Activated CD8-positive, alpha-beta memory T cell treated with anti-CD3 and anti-CD28 coated beads for 24 hours (primary cell): ENCODE data around the gene ZNF354B.
"Not testable (repeated sequence)": the region's sequence is repeated elsewhere in the genome, so short reads cannot be mapped to it uniquely, and the experiment has no call there.

Source experiments
- DNase-seq: peaks from one replicate; pipeline ENCODE4 v3.0.0-alpha.2; 2020

The ZNF354B gene

DNA sequence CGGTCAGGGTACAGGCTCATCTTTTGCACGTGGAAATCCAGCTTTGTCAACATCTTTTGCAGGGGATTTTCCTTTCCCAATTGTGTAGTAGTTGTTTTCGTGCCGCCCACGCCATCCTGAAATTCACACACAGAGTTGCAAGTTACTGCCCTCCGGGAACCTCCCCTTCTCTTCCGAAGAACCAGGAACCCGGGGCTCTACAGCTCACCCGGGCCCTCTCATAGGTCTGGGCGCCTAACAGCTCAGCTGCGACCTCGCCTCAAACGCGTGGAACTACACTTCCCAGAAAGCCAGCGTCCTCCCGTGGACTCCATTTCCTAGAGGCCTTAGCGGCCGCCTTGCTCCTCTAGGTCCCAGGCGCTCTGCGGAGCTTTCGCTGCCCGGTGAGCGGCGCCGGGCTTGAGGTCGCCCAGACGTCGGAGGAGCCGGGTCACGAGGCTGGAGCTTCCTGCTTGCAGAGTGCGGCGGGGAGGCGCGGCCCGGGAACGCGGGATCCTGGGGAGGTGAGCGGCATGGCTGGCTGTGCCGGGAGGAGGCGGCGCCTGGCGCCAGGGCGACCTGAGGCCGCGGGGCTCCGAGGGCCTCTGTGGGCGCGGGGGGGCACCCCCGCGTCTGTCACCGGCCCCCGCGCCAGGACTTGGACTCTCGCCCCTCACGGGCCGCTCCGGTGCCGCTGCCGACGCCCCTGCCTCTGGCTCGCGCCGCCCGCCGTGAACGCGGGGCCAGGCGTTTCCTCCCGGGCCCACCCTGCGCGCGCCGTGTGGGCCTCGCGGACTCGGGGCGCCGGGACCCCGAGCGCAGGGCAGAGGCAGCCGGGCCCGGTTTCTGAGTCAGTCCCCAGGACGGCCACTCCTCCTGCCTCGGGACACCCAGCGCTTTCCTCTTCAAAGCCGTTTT is at the start of gene ZNF354B:
Gene ZNF354B (plus strand): TSS at position 329 of the 897 bp plus-strand sequence. CDS start 1,095 bp downstream, outside the sequence.
- DNase-seq, result peak; percentile 91

DNA sequence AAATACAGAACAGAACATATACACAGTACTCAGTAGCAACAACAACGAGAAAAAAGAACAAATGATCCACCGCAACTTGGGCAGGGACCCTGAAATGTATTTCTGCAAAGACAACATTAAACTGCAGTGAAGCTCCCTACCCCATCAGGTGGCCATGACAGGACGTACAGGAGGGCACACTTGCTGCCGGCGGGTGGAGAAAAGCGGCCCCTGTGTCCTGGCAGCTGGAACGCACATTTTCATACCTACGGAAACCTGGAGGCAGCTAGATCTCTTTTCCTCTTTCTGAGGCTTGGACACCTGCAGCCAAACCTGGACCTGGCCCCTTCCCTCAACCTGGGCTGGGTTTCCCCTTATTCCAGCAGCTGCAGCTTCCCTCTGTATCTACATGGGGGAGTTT is 42.2 kb upstream of the ZNF354B start:
- no peak for DNase-seq

DNA sequence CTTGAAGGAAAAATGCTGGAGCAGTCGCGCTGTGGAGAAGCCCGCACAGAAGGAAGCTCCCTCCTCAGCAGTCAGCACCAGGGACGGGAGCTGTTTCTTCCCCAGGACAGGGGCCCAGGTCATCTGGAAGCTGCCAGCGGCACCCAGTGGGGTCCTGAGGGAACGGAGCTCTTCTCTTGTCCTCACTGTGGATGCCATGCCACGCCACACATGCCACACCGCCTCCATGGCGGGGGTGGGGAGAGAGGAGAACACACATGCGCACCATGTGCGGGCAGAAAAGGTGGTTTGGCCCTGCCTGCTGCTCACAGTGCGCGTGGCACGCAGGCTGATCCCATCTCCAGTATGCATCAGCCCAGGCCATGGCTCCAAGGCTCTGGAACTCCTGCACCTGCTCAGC is 41.7 kb upstream of the ZNF354B start:
- no peak for DNase-seq

DNA sequence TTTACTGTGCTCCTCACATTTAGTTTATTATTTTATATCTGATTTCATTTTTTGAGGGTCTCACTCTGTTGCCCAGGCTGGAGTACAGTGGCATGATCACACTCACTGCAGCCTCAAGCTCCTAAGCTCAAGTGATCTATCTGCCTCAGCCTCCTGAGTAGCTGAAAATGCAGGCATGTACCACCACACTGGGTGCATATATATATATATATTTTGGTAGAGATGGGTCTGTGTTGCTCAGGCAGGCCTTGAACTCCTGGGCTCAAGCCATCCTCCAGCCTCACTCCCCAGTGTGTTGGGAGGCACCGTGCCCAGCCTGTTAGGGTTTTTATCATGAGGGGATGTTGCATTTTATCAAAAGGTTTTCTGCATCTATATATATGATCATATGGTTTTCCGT is 39.8 kb upstream of the ZNF354B start:
- no peak for DNase-seq

DNA sequence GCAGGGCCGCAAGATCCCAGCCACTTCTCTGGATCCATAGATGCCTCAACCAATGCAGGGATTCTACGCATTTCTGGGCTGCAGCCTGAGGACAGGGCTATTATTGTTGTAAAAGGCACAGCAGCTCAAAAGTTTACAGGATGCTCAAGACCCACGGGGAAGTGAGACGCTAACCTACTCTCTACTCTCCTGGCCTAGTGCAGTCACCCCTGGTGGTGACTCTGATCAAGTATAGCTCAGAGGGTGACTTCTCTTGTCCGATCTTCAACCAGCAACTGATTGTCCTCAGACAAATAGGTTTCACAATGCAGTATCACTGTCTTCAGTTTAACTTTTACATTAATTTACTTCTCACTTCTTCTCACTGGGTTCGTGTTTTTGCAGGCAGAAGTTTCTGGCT is 34.3 kb upstream of the ZNF354B start:
- DNase-seq, result no peak

DNA sequence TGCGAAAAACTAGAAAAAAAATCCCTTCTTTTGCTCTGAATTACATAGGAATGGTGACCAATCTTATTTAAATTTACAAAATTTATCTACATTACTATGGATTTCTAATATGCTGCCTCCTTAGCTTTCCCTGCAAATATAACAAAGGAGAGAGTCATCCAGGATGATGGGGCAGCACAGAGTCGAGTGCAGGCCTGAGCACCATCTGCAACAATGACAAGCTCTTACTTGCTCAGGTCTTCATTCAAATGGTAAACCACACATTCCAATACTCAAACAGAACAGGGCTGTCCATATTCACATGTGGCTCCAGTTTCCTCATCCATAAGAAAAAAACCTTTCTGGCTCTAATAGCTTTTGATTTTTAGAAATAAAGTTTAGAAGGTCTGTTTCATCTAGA is 33.5 kb upstream of the ZNF354B start:
- DNase-seq, result no peak

DNA sequence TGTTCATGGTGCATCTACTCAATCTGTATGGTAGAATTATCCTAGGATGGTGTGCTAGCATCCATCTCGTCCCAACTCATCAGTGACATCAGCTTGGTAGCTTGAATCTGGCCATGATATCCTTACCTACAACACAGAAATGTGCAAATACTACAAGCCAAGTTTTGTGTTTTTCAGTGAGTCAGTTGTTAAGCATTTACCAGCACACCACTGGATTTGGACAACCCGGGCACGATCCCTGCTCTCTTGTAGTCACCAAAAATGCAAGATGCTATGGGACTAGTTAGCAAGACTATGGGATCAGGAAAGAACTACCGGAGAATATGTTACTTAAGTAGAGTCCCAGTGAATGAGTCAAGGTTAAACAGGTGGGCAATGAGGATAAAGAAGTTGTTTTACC is 32.1 kb upstream of the ZNF354B start:
- DNase-seq, result no peak

DNA sequence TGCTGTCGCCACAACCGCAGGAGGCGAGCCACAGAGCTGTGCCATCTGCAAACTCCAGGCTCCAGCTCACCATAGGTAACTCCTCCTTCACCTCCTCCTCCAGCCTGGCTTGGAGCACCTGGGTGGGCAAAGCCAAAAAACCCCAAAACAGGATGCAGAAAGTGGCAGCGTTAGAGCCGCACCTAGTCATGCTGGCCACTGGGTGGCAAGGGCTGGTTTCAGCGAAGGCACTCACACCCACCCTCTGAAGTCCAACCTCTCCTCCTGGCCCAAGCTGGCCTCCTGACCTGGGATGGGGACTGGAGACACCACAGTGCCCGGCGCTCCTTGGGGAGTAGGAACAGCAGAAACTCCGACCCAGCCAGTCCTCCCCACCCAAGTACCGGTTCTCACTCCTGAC is 28.7 kb upstream of the ZNF354B start:
- no peak for DNase-seq

DNA sequence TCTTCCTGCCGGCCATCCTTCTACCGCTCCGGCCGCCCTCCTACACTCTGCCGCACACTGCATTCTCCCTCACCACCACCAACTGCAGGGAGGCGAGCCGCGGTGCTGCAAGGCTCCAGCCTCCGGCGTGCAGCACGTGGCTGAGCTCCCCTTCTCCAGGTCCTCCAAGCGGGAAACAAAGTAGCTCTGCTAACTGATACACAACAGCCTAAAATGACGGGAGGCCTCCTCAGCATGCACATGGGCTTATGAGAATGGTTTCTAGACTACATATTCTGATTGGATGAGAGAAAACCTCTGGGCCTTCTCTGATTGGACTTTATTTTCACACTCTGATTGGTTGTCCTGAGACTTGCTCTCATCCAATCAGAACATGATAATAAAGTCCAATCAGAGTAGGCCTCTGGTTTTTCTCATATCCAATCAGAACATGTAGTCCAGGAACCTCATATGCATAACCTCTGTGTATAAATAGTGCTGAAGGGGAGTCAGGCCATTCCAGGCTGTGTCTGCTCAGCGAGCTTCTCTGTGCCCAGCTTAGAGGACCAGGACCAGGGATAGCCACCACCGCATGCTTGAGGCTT is 27.0 kb upstream of the ZNF354B start:
- DNase-seq, result no peak

DNA sequence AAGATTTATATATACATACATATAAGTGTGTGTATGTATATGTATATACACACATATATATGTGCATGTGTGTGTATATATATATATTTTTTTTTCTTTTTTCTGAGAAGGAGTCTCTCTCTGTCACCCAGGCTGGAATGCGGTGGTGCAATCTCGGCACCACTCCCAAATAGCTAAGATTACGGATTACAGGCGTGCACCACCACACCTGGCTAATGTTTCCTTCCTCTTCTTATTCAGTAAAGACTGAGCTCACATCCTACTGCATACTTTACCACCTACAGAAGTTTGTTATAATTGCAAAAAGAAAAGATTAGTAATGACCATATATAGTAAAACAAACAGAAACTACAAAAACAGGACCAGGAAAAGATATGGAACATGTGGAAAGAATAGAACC is 23.1 kb upstream of the ZNF354B start:
- DNase-seq, result no peak

DNA sequence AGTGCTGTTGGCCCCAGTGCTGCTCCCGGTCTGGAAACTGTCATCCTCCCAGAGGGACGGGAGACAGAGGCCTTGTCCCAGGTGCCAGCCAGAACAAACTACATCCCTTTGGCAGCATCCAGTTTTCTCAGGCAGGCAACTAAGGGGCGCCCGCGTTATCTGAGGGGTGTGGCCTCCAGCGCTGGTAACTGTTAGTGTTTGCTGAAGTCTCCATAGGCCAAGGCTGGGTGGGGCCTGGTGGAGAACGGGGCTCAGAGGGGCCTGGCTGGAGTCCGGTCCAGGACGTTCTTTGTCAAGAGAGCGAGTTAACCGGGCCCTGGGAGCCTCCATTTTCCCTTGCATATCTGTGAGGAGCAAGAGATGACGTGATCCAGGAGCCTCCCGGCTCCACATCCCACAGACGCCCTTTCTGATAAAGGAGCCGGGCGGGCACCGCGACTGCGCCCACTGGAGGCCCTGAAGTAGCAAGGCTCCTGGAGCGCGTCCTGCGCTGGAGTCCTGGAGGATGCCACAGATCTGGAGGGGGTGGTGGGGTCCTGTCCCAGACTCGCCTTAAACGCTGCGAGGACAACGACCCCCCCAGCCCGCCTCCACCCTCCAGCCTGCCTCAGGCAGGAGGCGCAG is 20.9 kb upstream of the ZNF354B start:
- DNase-seq, result not testable (repeated sequence)

DNA sequence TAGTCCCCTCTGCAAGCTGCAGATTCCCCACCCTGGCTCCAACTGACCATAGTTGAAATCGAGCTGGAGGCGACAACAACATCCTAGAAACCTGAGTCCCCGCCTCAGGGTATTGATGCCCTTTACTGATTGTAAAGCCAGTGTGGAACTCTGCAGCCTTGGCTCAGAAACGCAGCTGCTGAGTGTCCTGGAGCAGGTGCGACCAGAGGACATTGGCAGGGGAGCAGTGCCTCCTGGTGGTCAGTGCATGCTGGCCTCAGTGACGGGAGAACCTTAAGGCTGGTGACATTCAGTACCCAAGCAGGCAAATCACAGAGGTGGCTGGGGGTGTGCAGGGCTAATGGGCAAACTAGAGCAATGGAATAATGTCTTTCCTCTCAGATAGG is 20.4 kb upstream of the ZNF354B start:
- peak; percentile 73 for DNase-seq

DNA sequence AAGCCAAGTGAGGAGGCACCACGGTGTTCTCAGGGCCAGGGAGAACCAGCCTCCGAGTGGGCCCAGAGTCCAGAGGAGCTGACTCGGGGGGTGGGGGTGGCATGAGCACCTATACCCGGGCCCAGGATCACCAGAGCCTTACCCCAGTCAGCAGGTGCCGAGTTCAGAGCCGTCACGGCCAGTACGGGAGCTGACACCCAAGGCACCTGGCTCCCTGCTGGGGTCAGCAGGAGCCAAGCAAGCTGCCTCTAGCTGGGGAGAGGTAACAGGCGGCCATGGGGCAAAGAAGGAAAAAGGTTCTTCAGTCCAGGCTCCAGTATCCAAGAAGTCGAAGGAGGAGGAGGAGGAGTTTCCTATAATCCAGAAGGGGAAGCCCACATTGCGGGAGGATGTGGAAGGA is 19.4 kb upstream of the ZNF354B start:
- not testable (repeated sequence) for DNase-seq

DNA sequence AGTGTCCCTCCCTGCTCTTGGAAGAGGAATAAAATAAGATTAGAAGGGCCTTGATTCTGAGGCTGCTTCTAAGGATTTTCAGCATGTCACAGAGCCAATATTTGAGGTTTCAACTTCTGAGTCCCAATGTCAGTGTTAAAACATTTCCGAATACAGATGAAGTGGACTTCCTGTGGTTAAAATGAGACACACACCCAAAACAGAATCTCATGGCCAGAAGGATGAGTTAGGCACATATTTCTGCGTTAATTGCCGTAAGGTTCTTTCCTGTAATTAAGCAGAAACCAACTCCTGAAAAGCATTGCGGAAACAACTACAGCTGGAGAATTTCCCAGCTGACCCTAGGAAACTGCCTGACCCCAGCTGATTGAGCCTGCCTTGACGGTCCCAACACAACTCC is 10.4 kb upstream of the ZNF354B start:
- DNase-seq, result no peak

DNA sequence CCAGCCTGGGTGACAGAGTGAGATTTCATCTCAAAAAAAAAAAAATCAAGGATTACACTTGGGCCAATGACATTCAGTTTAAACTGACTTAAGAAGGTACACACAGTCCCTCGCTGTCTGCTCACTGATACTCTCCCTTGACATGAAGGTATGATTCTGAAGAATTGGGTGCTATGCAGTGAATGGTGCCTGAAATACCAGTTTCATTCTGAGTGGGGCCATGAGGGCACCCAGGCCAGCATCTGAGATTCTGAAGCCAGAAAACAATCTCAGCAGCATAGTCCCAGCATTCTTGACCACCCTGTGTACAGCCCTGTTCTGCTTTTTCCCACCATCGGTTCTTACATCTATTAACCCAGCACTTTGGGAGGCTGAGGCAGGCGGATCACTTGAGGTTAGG is 7.8 kb upstream of the ZNF354B start:
- no peak for DNase-seq

DNA sequence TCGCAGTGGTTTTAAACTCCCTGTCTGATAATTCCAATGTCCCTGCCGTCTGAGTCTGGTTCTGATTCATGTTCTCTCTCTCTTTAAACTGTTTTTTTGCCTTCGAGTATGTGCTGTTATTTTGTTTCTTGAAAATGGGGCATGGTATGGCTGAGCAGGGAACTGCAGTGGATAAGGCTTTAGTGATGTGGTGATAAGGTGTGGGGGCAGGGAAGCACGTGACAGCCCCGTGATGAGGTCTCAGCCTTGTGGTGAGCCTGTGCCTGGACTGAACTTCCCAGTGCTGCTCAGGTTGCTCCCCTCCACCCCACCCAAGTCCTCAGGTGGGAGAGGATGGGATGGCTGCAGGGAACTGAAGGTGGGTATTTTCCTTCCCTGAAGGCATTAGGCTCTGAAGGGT is 5.5 kb upstream of the ZNF354B start:
- DNase-seq, result no peak

DNA sequence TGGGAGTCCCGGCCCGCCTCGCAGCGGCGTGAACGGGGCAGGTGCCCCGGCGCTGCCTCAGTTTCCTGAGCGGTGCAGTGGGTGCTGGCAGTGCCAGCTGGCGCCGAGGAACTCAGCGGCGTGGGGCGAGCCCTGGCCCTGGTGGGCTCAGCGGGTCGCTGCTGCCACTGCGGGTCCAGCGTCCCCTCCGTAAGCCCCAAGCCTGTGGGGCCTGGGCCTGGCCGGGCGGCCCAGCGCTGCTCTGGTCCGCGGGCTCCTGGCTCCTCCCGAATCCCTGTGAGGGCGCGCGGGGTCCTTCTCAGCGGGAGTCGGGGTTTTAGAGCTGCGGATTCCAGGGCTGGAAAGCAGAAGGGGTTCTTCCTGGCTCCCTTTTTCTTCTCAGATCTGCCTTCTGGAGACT is 862 bp downstream of the ZNF354B start:
- DNase-seq, result not testable (repeated sequence)

DNA sequence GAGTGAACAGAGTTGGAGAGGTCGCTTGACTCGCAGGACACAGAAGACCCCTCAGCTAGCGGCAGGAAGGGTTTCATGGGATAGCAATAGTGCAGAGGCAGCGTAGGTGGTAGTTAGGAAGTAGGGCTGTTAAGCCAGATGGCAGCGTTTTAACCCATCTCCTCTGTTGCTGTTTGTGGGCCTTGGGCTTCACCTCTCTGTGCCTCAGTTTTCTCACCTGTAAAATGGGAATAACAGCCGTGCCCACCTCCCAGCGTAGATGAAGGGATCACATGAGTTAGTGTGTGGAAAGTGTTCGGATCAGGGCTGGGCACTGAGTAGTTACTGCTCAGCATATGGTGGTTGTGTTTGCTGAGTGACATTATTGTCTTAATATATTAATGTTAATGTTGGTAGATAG is 1.9 kb downstream of the ZNF354B start:
- DNase-seq, result no peak

DNA sequence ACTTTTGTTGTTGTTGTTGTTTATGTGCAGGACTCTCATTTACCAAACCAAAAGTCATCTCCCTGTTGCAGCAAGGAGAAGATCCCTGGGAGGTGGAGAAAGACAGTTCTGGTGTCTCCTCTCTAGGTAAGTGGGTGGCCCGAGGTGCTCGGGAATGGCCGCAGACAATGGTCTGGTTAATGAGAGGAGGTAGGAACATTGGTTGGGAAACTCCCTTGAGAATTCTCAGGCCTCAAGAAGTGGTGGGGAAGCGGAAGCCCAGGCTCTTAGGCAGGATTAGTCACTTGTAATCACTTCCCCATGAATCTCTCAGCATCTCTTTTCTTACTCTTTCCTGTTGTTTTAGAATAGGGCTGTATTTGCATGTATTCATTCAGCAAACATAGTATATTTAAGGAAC is 7.2 kb downstream of the ZNF354B start:
- no peak for DNase-seq

DNA sequence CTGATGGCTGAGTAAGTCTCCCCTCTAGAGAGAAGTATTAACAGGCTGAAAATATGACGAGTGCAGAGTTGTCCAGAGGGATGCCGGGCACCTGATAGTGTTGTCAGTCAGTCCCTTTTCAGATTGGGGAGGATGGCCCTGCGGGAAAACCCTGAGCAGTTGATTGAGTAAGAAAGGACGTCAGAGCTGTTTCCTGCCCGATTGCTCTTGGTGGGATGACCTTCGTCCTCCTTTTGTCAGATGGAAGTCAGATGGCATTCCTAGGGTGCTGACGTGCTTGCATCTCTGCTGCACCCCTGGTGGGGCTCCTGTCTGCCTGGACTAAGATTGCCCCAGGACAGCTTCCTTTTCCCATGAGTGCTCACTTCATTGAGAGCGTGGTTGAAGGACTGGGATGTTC is 9.8 kb downstream of the ZNF354B start:
- no peak for DNase-seq

DNA sequence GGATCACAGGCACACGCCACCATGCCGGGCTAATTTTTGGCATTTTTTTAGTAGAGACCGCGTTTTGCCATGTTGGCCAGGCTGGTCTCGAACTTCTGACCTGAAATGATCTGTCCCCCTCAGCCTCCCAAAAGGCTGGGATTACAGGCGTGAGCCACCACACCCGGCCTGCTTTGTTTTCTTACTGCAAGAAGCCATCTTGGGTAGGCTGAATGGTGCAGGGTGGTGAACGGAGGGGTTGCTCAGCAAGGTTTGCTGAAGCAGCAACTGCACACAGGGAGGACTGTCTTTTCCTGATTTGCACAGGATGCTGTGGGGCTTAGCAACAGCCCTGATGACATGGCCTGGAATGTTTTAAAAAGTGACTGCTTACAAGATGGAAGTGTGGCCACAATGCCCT is 10.7 kb downstream of the ZNF354B start:
- no peak for DNase-seq

DNA sequence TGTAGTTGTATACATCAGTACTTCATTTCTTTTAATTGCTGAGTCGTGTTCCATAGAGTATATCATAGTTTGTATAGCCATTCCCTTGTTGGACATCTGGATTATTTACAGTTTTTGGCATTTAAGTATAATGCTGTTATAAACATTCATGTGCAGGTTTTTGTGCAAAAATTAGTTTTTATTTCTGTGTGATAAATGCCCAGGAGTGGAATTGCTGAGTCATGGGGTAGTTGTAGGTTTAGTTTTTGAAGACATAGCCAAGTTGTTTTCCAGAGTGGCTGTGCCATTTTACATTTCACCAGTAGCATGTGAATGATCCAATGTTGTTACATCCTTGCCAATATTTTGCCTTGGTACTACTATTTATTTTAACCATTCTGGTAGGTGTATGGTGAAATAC is 12.5 kb downstream of the ZNF354B start:
- DNase-seq, result no peak

DNA sequence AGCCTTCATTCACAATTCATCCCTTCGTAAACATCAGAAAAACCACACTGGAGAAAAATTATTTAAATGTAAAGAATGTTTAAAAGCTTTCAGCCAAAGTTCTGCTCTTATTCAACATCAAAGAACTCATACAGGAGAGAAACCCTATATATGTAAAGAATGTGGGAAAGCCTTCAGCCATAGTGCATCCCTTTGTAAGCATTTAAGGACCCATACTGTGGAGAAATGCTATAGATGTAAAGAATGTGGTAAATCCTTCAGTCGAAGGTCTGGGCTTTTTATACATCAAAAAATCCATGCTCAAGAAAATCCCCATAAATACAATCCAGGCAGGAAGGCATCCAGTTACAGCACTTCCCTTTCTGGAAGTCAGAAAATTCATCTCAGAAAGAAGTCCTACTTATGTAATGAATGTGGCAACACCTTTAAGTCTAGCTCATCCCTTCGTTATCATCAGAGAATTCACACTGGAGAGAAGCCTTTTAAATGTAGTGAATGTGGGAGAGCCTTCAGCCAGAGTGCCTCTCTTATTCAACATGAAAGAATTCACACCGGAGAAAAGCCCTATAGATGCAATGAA is 23.5 kb downstream of the ZNF354B start:
- not testable (repeated sequence) for DNase-seq
